ENCODE data around the gene USB1. TPM values are rescaled to one million over a fixed set of nuclear protein-coding genes. Genes with fewer than 3 reads are reported as not detected.

USB1 gene
- total RNA-seq, 1 experiment from 2014 or later, result 66.0 TPM

DNA sequence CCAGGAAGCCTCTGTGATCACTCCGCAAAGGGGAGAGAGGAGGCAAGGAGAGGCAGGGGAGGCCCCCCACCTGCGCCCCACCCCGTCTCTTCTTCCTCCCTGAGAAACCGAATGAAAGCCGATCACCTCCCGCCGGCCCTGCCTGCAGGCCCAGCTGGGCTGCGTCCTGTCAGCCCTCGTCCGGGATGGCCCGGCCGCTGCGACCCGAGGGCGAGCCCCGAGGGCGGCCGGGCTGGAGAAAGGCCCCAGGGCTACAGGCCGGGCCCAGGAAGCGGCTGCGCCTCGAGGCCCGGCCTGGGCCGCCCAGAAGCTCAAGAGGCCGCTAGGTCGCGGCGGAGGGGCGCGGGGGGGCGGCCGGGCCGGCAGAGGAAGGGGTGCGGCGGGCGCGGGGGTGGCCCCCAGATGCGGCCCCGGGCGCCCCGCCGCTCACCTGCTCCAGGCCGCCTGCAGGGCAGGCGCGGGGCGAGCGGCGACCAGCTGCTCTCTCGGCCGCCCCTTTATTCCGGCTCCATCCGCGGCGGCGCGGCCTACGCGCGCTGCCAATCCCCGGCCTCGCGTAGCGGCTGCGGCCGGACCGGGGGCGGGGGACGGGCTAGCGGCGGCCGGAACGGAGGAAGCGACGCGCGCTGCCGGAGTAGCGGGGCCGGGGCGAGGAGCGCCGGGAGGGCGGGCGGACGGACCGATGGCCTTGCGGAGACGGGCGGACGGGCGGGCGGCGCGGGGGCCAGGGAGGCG is 1.1 kb upstream of the USB1 start, which contains the start of gene ZNF319:
Gene ZNF319, minus strand, starts transcription at position 702 of the 735 bp plus-strand sequence. CDS start 2,407 bp downstream, outside the sequence.
- Histone ChIP-seq H4K20me1 (ENCODE audit: insufficient read depth) (no peaks in the 10 kb centered on the region), H3K4me1 (replicated peaks; ENCODE audit: insufficient read depth) (peaks cover 35% of the 10 kb centered on the region), H3K27me3 (ENCODE audit: insufficient read depth, low read depth) (no peaks in the 10 kb centered on the region), H3K4me2 (peak within 1 kb of the TSS; percentile 100), H2AFZ (peak within 1 kb of the TSS; percentile 92), H3K79me2 (ENCODE audit: low read depth) (peaks cover 27% of the 10 kb centered on the region), H3K27ac (peak within 1 kb of the TSS; percentile 42; the same call in 1 of the 2 replicates), H3K9me3 (ENCODE audit: insufficient read depth, low read depth) (no peaks in the 10 kb centered on the region), H3K4me3 (peak within 1 kb of the TSS; percentile 89), H3F3A (ENCODE audit: insufficient read depth, low read depth) (peaks cover 29% of the 10 kb centered on the region), H3K9me2 (ENCODE audit: insufficient read depth) (no peaks in the 10 kb centered on the region), H3K36me3 (ENCODE audit: low read depth) (peaks cover 11% of the 10 kb centered on the region)
- ChIA-PET CTCF (interaction anchor here (0.6 to 0.7 kb wide), 6 partner anchors 11 to 666 kb away, joined by 3 to 8 read pairs (median 6); partner anchors contain the start of gene KATNB1), POLR2A (ENCODE audit: unreplicated experiment) (interaction anchor here (0.6 kb wide), 1 partner anchor 44 kb away, joined by 20 read pairs; no protein-coding TSS in a partner anchor)
- intact Hi-C loops (cut with micrococcal nuclease; ENCODE audit: unreplicated experiment), result loop anchor here (1.0 to 5.0 kb wide), 4 partner anchors 83 to 243 kb away; no protein-coding TSS in a partner anchor
- BruUV-seq (replicated peaks), result no TSS peak
- no peak for DNase-seq
- TF ChIP-seq, protein P1, sequence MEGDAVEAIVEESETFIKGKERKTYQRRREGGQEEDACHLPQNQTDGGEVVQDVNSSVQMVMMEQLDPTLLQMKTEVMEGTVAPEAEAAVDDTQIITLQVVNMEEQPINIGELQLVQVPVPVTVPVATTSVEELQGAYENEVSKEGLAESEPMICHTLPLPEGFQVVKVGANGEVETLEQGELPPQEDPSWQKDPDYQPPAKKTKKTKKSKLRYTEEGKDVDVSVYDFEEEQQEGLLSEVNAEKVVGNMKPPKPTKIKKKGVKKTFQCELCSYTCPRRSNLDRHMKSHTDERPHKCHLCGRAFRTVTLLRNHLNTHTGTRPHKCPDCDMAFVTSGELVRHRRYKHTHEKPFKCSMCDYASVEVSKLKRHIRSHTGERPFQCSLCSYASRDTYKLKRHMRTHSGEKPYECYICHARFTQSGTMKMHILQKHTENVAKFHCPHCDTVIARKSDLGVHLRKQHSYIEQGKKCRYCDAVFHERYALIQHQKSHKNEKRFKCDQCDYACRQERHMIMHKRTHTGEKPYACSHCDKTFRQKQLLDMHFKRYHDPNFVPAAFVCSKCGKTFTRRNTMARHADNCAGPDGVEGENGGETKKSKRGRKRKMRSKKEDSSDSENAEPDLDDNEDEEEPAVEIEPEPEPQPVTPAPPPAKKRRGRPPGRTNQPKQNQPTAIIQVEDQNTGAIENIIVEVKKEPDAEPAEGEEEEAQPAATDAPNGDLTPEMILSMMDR (conservative IDR thresholded peaks at IDR 0.05), result no peak
- no peak for TF ChIP-seq EZH2 (IDR thresholded peaks at IDR 0.05; ENCODE audit: low read depth)

DNA sequence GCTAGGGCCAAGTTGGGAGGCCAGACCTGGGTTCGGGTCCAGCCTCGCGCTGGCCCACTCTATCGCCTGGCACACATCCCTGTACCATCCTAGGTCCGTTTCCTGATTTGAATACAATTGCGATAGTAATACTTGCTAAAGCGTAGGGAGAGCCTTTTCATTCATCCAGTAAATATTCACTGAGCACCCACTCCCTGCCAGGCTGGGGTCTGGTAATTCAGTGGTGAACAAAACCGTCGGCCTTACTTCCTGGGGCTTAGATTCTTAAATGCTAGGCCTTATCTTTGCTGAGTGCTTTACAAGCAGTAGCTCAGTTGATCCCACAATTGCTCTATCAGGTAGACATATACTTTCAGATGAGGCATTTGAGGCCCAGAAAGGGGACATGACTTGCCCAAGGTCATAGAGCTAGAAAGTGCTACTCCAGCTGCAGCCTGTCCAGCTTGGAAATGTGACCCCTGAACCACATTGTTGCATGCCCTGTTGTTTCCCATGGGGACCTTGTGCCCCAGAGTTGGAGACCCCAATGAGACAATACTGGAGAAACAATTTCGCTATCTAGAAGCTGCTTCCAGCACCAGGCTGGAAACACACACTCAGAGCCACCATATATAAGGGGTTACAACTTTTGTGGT is 691 bp downstream of the USB1 start:
- no peak for TF ChIP-seq EZH2 (IDR thresholded peaks at IDR 0.05; ENCODE audit: low read depth)
- TF ChIP-seq, protein P1 (conservative IDR thresholded peaks at IDR 0.05), result no peak
- Histone ChIP-seq H3K27me3 (ENCODE audit: insufficient read depth, low read depth) (no peaks in the 10 kb centered on the region), H3K4me1 (replicated peaks; ENCODE audit: insufficient read depth) (peaks cover 27% of the 10 kb centered on the region), H3K36me3 (ENCODE audit: low read depth) (peaks cover 11% of the 10 kb centered on the region), H3F3A (ENCODE audit: insufficient read depth, low read depth) (peaks cover 33% of the 10 kb centered on the region), H3K27ac (no peak overlapping the region), H3K9me2 (ENCODE audit: insufficient read depth) (no peaks in the 10 kb centered on the region), H4K20me1 (ENCODE audit: insufficient read depth) (no peaks in the 10 kb centered on the region), H3K9me3 (ENCODE audit: insufficient read depth, low read depth) (no peaks in the 10 kb centered on the region), H3K4me3 (peak overlapping the region; percentile 89), H3K4me2 (peak overlapping the region; percentile 100), H3K79me2 (ENCODE audit: low read depth) (peaks cover 16% of the 10 kb centered on the region; the same call in 1 of the 2 replicates), H2AFZ (no peak overlapping the region; the same call in 1 of the 2 replicates)
- no peak for DNase-seq
- intact Hi-C loops (cut with micrococcal nuclease; ENCODE audit: unreplicated experiment), result loop anchor here (1.0 to 2.0 kb wide), 2 partner anchors 245 to 267 kb away; partner anchors contain the start of gene KATNB1
- TSS peak; percentile 26 for BruUV-seq (replicated peaks)
- POLR2A ChIA-PET (ENCODE audit: unreplicated experiment), result interaction anchor here (0.6 kb wide), 1 partner anchor 192 kb away, joined by 4 read pairs; no protein-coding TSS in a partner anchor
- CTCF ChIA-PET, result interaction anchor here (0.6 kb wide), 1 partner anchor 127 kb away, joined by 4 read pairs; the partner anchor contains the start of gene CFAP20

DNA sequence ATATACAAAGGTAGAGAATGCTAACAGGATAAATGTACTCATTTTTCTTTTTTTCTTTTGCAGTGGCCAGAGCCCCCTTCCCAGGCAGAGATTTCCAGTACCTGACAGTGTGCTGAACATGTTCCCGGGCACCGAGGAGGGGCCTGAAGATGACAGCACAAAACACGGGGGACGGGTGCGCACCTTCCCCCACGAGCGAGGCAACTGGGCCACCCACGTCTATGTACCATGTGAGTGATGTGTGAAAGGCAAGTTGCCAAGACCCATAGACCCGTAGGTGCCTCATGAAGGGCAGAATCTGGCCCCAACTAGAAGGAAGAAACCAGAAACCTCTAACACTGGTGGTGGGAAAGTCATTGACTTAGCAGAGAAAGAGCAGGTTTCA is 1.2 kb downstream of the USB1 start:
- ChIA-PET CTCF (no interaction called here), POLR2A (ENCODE audit: unreplicated experiment) (no interaction called here)
- H3K9me3 ChIP-seq (ENCODE audit: insufficient read depth, low read depth), result no peaks in the 10 kb centered on the region
- H3K9me2 ChIP-seq (ENCODE audit: insufficient read depth), result no peaks in the 10 kb centered on the region
- H3K36me3 ChIP-seq (ENCODE audit: low read depth), result peaks cover 11% of the 10 kb centered on the region
- peak overlapping the region; percentile 100; the same call in 1 of the 2 replicates for H3K4me2 ChIP-seq
- TF ChIP-seq, protein P1 (conservative IDR thresholded peaks at IDR 0.05), result no peak
- TF ChIP-seq EZH2 (IDR thresholded peaks at IDR 0.05; ENCODE audit: low read depth), result no peak
- intact Hi-C loops (cut with micrococcal nuclease; ENCODE audit: unreplicated experiment), result no loop called here
- no peaks in the 10 kb centered on the region for H3K27me3 ChIP-seq (ENCODE audit: insufficient read depth, low read depth)
- no TSS peak for BruUV-seq (replicated peaks)
- no peak overlapping the region for H3K4me3 ChIP-seq
- peaks cover 33% of the 10 kb centered on the region for H3F3A ChIP-seq (ENCODE audit: insufficient read depth, low read depth)
- H2AFZ ChIP-seq, result no peak overlapping the region
- H3K27ac ChIP-seq, result no peak overlapping the region
- peaks cover 27% of the 10 kb centered on the region for H3K4me1 ChIP-seq (replicated peaks; ENCODE audit: insufficient read depth)
- H4K20me1 ChIP-seq (ENCODE audit: insufficient read depth), result no peaks in the 10 kb centered on the region
- H3K79me2 ChIP-seq (ENCODE audit: low read depth), result peaks cover 16% of the 10 kb centered on the region; the same call in 1 of the 2 replicates
- no peak for DNase-seq
